Heart left ventricle (tissue), 16 donors: ENCODE measurements around the gene DGKZ. TPM values are rescaled to one million over a fixed set of nuclear protein-coding genes. Genes with fewer than 3 reads are reported as not detected.

Source experiments
- ATAC-seq, 4 donors: fragments of 200-7000 bp; cut with Tn5 transposase; one replicate each; pipeline ENCODE4 v1.9.1; 2020 to 2022; ENCODE audit warnings: moderate library complexity in 4 of 4, mild to moderate bottlenecking in 3 of 4, moderate number of reproducible peaks in 1 of 4
- DNase-seq, 5 donors: peaks; one replicate each; pipeline ENCODE4 v3.0.0-alpha.2; 2020
- H3K27ac ChIP-seq, 12 donors: fragments of 200-600 bp; sonication (generic) in 4 of 12; one replicate each; pipeline versions ENCODE4 v1.5.0 to v1.8.0; 2016 to 2022; ENCODE audit warnings: mild to moderate bottlenecking in 2 of 12
- H3K27me3 ChIP-seq, 9 donors: fragments of 200-600 bp; sonication (generic) in 2 of 9; one replicate each; pipeline versions ENCODE4 v1.5.1 to v1.8.0; 2016 to 2022; ENCODE audit warnings: mild to moderate bottlenecking in 3 of 9
- H3K36me3 ChIP-seq, 9 donors: fragments of 200-600 bp; sonication (generic) in 2 of 9; one replicate each; pipeline versions ENCODE4 v1.5.0 to v1.8.0; 2018 to 2022; ENCODE audit warnings: mild to moderate bottlenecking in 2 of 9
- H3K4me1 ChIP-seq, 12 donors: fragments of 200-600 bp; sonication (generic) in 4 of 12; one replicate each; pipeline versions ENCODE4 v1.5.0 to v1.8.0; 2016 to 2022; ENCODE audit warnings: mild to moderate bottlenecking in 3 of 12
- H3K4me3 ChIP-seq, 12 donors: fragments of 200-600 bp; sonication (generic) in 4 of 12; one replicate each; pipeline versions ENCODE4 v1.5.0 to v1.8.0; 2017 to 2022; ENCODE audit warnings: mild to moderate bottlenecking in 9 of 12, moderate library complexity in 4 of 12
- H3K9me3 ChIP-seq, 12 donors: fragments of 200-600 bp; sonication (generic) in 4 of 12; one replicate each; pipeline versions ENCODE4 v1.5.0 to v1.8.0; 2016 to 2022; ENCODE audit warnings: mild to moderate bottlenecking in 1 of 12
- CTCF ChIP-seq, 12 donors: fragments of 200-600 bp; sonication (generic) in 4 of 12; IDR thresholded peaks; one replicate each; pipeline versions ENCODE4 v1.5.0 to v1.8.0; 2018 to 2022; ENCODE audit warnings: antibody characterized with exemption in 12 of 12, mild to moderate bottlenecking in 5 of 12
- POLR2A ChIP-seq, 2 donors: fragments of 450-650 bp; IDR thresholded peaks; one replicate each; pipeline ENCODE4 v1.6.1; 2017; ENCODE audit warnings: antibody characterized with exemption in 2 of 2, mild to moderate bottlenecking in 2 of 2, moderate library complexity in 2 of 2
- WGBS, 4 donors: extraction: QIAGEN DNeasy Blood & Tissue Kit in 2 of 4; methylation state at CpG; one replicate each; pipeline versions ENCODE4 v1.1.5 to v1.1.7; 2013 to 2018; 5-methylcytosine and 5-hydroxymethylcytosine counted together
- intact Hi-C, 10 donors: fragments of 100-400 bp; cut with DNase I; formaldehyde crosslinking; loops; one replicate each; pipeline versions ENCODE4 v1.11.1 to v1.14.2; 2022
- polyA plus RNA-seq, 2 donors: library from polyadenylated mRNA; stranded (reverse); fragments of 200-250 nt; gene quantifications; one replicate each; pipeline ENCODE4 v1.2.3, GENCODE V29; 2013
- total RNA-seq, 9 donors: library from RNA; depleted of rRNA in 2 of 9; stranded (reverse); fragments of >200 nt in 2 of 9; fragmentation: NEBNext Ultra II Directional in 3 of 9; extraction: Animal tissue kit (Norgen Biotek cat#: 25700) in 3 of 9; gene quantifications; one replicate each; pipeline versions ENCODE4 v1.1.0 to v1.2.4, GENCODE V29; 2016 to 2023
- donor health status: ischemic (EF 13 %, LVEDD 7.1; RV severe dilation, severe dysfunction).
- donor health status: healthy with polysubstance abuse.
- donor health status: DM: no; HTN: yes; CAD: no.
- donor health status: DM: no; HTN: no; CAD: no.
- donor health status: ischemic (EF 25% LVEDD 6.9; RV normal size, moderate dysfunction).
- donor health status: ischemic (EF 25% LVEDD 5.7; RV mildly dilated, moderate dysfunction).
- donor health status: healthy.
- donor health status: DM: yes; HTN: yes; CAD: no.
- donor health status: ischemic (EF 35%, LVEDD 5.7; RV mildly dilated, moderate dysfunction).
- donor health status: nonischemic (EF 11% LVEDD 7.7; RV severe dilation, severe dysfunction).
- donor health status: DM: yes; HTN: yes; CAD: no.
- donor health status: PGD.
- donor health status: ischemic (EF 29% LVEDD 5.4; RV normal size, mild dysfunction).
- donor health status: nonischemic (EF 23%, LVEDD 6.1; RV moderate dilation, normal function).

DGKZ gene
- total and polyA plus RNA-seq, 11 donors, result 41.7 to 114 (median 59.5) TPM

DNA sequence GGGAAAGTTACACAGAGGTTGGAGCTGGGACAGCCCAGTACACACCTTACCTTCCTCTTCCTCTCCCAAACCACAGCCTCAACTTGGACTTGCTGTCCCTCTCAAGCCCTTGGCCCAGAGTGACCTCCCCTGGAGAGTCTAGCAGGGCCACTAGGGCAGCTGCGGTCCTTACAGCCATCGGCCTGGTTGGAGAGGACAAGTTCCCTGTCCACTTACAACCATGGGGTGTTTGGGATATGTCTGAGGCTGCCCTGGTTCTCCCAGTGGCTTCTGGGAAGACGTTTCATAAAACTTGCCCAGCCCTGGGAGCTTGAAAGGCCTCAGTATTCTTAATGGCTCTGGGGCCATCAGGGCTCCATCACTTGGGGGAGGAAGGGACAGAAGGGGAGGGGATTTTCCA is 13.1 kb upstream of the DGKZ start:
- WGBS, 4 donors, result 83 to 95% (median 94%) methylated on average over 3 of the region's 3 CpGs

GRCh38 chr11:46335271-46335670 is 12.0 kb upstream of the DGKZ start:
- peaks cover 5 to 70% (median 37%) of the 10 kb centered on the region in 12 donors for H3K4me1 ChIP-seq
- TF ChIP-seq CTCF (IDR thresholded peaks at IDR 0.05), result no peak
- no peak for TF ChIP-seq POLR2A (IDR thresholded peaks at IDR 0.05)

More for the DNA sequence above, 13.1 kb upstream of the DGKZ start:
- Histone ChIP-seq H3K36me3 (no peaks in the 10 kb centered on the region), H3K4me3 (no peak overlapping the region), H3K4me1 (peaks cover 0 to 63% (median 29%) of the 10 kb centered on the region in 12 donors), H3K27ac (no peak overlapping the region), H3K9me3 (no peaks in the 10 kb centered on the region), H3K27me3 (peaks cover 0 to 29% (median 18%) of the 10 kb centered on the region in 9 donors)
- DNase-seq (no peak), ATAC-seq (no peak)
- TF ChIP-seq CTCF (IDR thresholded peaks at IDR 0.05) (no peak), POLR2A (IDR thresholded peaks at IDR 0.05) (no peak)
- intact Hi-C loops, result no loop called here

GRCh38 chr11:46335890-46336562 is 11.2 kb upstream of the DGKZ start:
- no peak overlapping the region for H3K27ac ChIP-seq
- no peak for ATAC-seq
- no peaks in the 10 kb centered on the region for H3K9me3 ChIP-seq
- H3K27me3 ChIP-seq, result peaks cover 0 to 29% (median 18%) of the 10 kb centered on the region in 9 donors
- H3K4me1 ChIP-seq, result peaks cover 5 to 64% (median 36%) of the 10 kb centered on the region in 12 donors
- DNase-seq, result no peak
- no peak overlapping the region for H3K4me3 ChIP-seq
- no peak for TF ChIP-seq POLR2A (IDR thresholded peaks at IDR 0.05)
- no peak for TF ChIP-seq CTCF (IDR thresholded peaks at IDR 0.05)
- H3K36me3 ChIP-seq, result no peaks in the 10 kb centered on the region
- intact Hi-C loops, result no loop called here
- WGBS, 4 donors, result 93 to 96% (median 95%) methylated on average over 11 of the region's 11 CpGs

More at GRCh38 chr11:46335271-46335670, 12.0 kb upstream of the DGKZ start:
- Histone ChIP-seq H3K27ac (no peak overlapping the region), H3K4me3 (no peak overlapping the region), H3K27me3 (peaks cover 0 to 29% (median 18%) of the 10 kb centered on the region in 9 donors), H3K9me3 (no peaks in the 10 kb centered on the region), H3K36me3 (no peaks in the 10 kb centered on the region)
- intact Hi-C loops, result no loop called here
- WGBS, 4 donors, result 86 to 95% (median 93%) methylated on average over 6 of the region's 6 CpGs
- DNase-seq (no peak), ATAC-seq (no peak)

DNA sequence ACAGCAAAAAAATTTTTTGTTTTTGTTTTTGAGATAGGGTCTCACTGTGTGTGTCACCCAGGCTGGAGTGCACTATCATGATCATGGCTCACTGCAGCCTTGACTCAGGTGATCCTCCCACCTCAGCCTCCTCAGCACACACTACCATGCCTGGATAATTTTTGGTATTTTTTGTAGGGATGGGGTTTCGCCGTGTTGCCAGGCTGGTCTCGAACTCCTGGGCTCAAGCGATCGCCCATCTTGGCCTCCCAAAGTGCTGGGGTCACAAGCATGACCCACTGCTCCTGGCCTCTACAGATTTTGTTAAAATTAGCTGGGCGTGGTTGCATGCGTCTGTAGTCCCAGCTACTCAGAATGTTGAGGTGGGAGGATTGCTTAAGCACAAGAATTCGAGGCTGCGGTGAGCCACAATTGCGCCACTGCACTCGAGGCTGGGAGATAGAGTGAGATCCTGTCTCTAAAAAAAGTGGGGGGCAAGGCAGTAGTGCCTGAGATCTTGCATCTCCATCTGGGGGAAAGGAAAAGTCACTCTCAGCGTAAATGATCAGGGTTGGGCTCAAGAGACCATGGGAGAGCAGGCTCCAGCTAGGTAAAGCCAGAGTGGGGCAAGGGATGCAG is 10.6 kb upstream of the DGKZ start:
- peaks cover 0 to 28% (median 18%) of the 10 kb centered on the region in 9 donors for H3K27me3 ChIP-seq
- DNase-seq (no peak), ATAC-seq (no peak)
- H3K4me3 ChIP-seq, result no peak overlapping the region
- TF ChIP-seq CTCF (IDR thresholded peaks at IDR 0.05) (no peak), POLR2A (IDR thresholded peaks at IDR 0.05) (no peak)
- peaks cover 5 to 65% (median 38%) of the 10 kb centered on the region in 12 donors for H3K4me1 ChIP-seq
- no peak overlapping the region for H3K27ac ChIP-seq
- no peaks in the 10 kb centered on the region for H3K9me3 ChIP-seq
- no peaks in the 10 kb centered on the region for H3K36me3 ChIP-seq
- WGBS, 4 donors, result 92 to 95% (median 93%) methylated on average over 12 of the region's 12 CpGs
- intact Hi-C loops, result no loop called here
